Memory B cell (primary cell): ENCODE measurements around the gene VPS33A.
"Not testable (repeated sequence)": the region's sequence is repeated elsewhere in the genome, so short reads cannot be mapped to it uniquely, and the experiment has no call there.

Experiments used
- ATAC-seq: fragments of 150-1000 bp; cut with Tn5 transposase; 2 replicates; pipeline ENCODE4 v1.10.0; 2021; ENCODE audit warnings: low read depth, mild to moderate bottlenecking, moderate library complexity
- DNase-seq, 2 donors: peaks; one replicate each; pipeline ENCODE4 v3.0.0; 2022; ENCODE audit warnings: low spot score in 2 of 2
- H3K27ac Mint-ChIP-seq: one replicate; pipeline ENCODE4 v1.8.0; 2022; ENCODE audit warnings: mild to moderate bottlenecking, moderate library complexity, mixed read lengths
- H3K27me3 Mint-ChIP-seq: one replicate; pipeline ENCODE4 v1.8.0; 2022; ENCODE audit warnings: mixed read lengths
- H3K36me3 Mint-ChIP-seq: one replicate; pipeline ENCODE4 v1.8.0; 2022; ENCODE audit warnings: mild to moderate bottlenecking, mixed read lengths
- H3K4me1 Mint-ChIP-seq: one replicate; pipeline ENCODE4 v1.8.0; 2022; ENCODE audit warnings: mixed read lengths
- H3K4me3 Mint-ChIP-seq: one replicate; pipeline ENCODE4 v1.8.0; 2022; ENCODE audit warnings: mild to moderate bottlenecking, moderate library complexity, mixed read lengths
- H3K9me3 Mint-ChIP-seq: one replicate; pipeline ENCODE4 v1.8.0; 2022; ENCODE audit warnings: mixed read lengths

The VPS33A gene

GRCh38 chr12:122205053-122205925 lies 61.0 kb downstream of the VPS33A start:
- DNase-seq, result no peak
- ATAC-seq, result no peak
- Mint-ChIP-seq H3K4me3 (peak overlapping the region; percentile 52), H3K36me3 (peaks cover 15% of the 10 kb centered on the region), H3K4me1 (peaks cover 7% of the 10 kb centered on the region), H3K27me3 (peaks cover 6% of the 10 kb centered on the region), H3K9me3 (no peaks in the 10 kb centered on the region), H3K27ac (no peak overlapping the region)

GRCh38 chr12:122204167-122205052 lies 61.9 kb downstream of the VPS33A start:
- peak; percentile 41 for ATAC-seq

GRCh38 chr12:122203301-122204166 lies 62.8 kb downstream of the VPS33A start, which contains the start of gene B3GNT4:
B3GNT4 (plus strand) TSS chr12:122203709; CDS start chr12:122204619, 910 bp downstream.
- Mint-ChIP-seq H3K9me3 (no peaks in the 10 kb centered on the region), H3K36me3 (peaks cover 11% of the 10 kb centered on the region), H3K27me3 (peaks cover 14% of the 10 kb centered on the region), H3K4me1 (peaks cover 7% of the 10 kb centered on the region), H3K4me3 (peak within 1 kb of the TSS; percentile 79), H3K27ac (no peak within 1 kb of the TSS)
- peak; percentile 52 for ATAC-seq
- peak; percentile 38 to 55 for DNase-seq

More at GRCh38 chr12:122204167-122205052, 61.9 kb downstream of the VPS33A start:
- peaks cover 7% of the 10 kb centered on the region for H3K4me1 Mint-ChIP-seq
- no peak overlapping the region for H3K27ac Mint-ChIP-seq
- H3K27me3 Mint-ChIP-seq, result peaks cover 14% of the 10 kb centered on the region
- peak overlapping the region; percentile 57 for H3K4me3 Mint-ChIP-seq
- DNase-seq, result no peak
- no peaks in the 10 kb centered on the region for H3K9me3 Mint-ChIP-seq
- peaks cover 13% of the 10 kb centered on the region for H3K36me3 Mint-ChIP-seq

GRCh38 chr12:122202811-122203210 lies 63.5 kb downstream of the VPS33A start:
- ATAC-seq, H3K9me3 Mint-ChIP-seq, DNase-seq, H3K36me3 Mint-ChIP-seq, H3K4me1 Mint-ChIP-seq, H3K27ac Mint-ChIP-seq: not testable (repeated sequence)
- Mint-ChIP-seq H3K4me3 (peak overlapping the region; percentile 79), H3K27me3 (peaks cover 16% of the 10 kb centered on the region)

- Mint-ChIP-seq H3K27ac (no peak overlapping the region), H3K9me3 (no peaks in the 10 kb centered on the region)
Measured at GRCh38 chr12:122202017-122202416, 64.3 kb downstream of the VPS33A start.

GRCh38 chr12:122201381-122201780 lies 64.9 kb downstream of the VPS33A start:
- ATAC-seq (no peak), DNase-seq (no peak)
- Mint-ChIP-seq H3K27me3 (peaks cover 20% of the 10 kb centered on the region), H3K27ac (no peak overlapping the region), H3K4me3 (no peak overlapping the region), H3K9me3 (no peaks in the 10 kb centered on the region), H3K36me3 (no peaks in the 10 kb centered on the region), H3K4me1 (peaks cover 7% of the 10 kb centered on the region)

More at GRCh38 chr12:122202017-122202416, 64.3 kb downstream of the VPS33A start:
- Mint-ChIP-seq H3K4me1 (peaks cover 7% of the 10 kb centered on the region), H3K27me3 (peaks cover 18% of the 10 kb centered on the region), H3K4me3 (no peak overlapping the region), H3K36me3 (no peaks in the 10 kb centered on the region)
- no peak for ATAC-seq
- no peak for DNase-seq

GRCh38 chr12:122200541-122201175 lies 65.6 kb downstream of the VPS33A start:
- Mint-ChIP-seq H3K4me3 (no peak overlapping the region), H3K27ac (no peak overlapping the region), H3K36me3 (peaks cover 1% of the 10 kb centered on the region), H3K27me3 (peaks cover 20% of the 10 kb centered on the region), H3K4me1 (peaks cover 7% of the 10 kb centered on the region), H3K9me3 (peaks cover 1% of the 10 kb centered on the region)
- DNase-seq, result no peak
- ATAC-seq, result no peak

GRCh38 chr12:122199484-122200355 lies 66.6 kb downstream of the VPS33A start:
- Mint-ChIP-seq H3K4me3 (no peak overlapping the region), H3K27me3 (peaks cover 17% of the 10 kb centered on the region), H3K36me3 (peaks cover 3% of the 10 kb centered on the region), H3K27ac (no peak overlapping the region), H3K4me1 (peaks cover 3% of the 10 kb centered on the region), H3K9me3 (peaks cover 6% of the 10 kb centered on the region)
- ATAC-seq, result no peak
- DNase-seq, result no peak

- Mint-ChIP-seq H3K9me3 (peaks cover 6% of the 10 kb centered on the region), H3K27ac (no peak overlapping the region), H3K4me1 (no peaks in the 10 kb centered on the region), H3K27me3 (peaks cover 18% of the 10 kb centered on the region), H3K36me3 (peaks cover 3% of the 10 kb centered on the region), H3K4me3 (no peak overlapping the region)
- ATAC-seq (no peak), DNase-seq (no peak)
Measured at GRCh38 chr12:122197612-122197966, 68.7 kb downstream of the VPS33A start.

- Mint-ChIP-seq H3K4me1 (no peaks in the 10 kb centered on the region), H3K9me3 (peaks cover 6% of the 10 kb centered on the region), H3K27ac (no peak overlapping the region), H3K4me3 (no peak overlapping the region), H3K27me3 (peaks cover 19% of the 10 kb centered on the region), H3K36me3 (peaks cover 3% of the 10 kb centered on the region)
- no peak for ATAC-seq
- DNase-seq, result no peak
Measured at GRCh38 chr12:122195405-122195804, 70.9 kb downstream of the VPS33A start.

GRCh38 chr12:122194804-122195203 lies 71.5 kb downstream of the VPS33A start:
- ATAC-seq (no peak), DNase-seq (no peak)
- peaks cover 3% of the 10 kb centered on the region for H3K36me3 Mint-ChIP-seq
- no peak overlapping the region for H3K27ac Mint-ChIP-seq
- H3K27me3 Mint-ChIP-seq, result peaks cover 15% of the 10 kb centered on the region
- H3K4me3 Mint-ChIP-seq, result no peak overlapping the region
- peaks cover 6% of the 10 kb centered on the region for H3K9me3 Mint-ChIP-seq
- H3K4me1 Mint-ChIP-seq, result no peaks in the 10 kb centered on the region

- Mint-ChIP-seq H3K4me1 (no peaks in the 10 kb centered on the region), H3K9me3 (peaks cover 6% of the 10 kb centered on the region), H3K4me3 (no peak overlapping the region), H3K27ac (no peak overlapping the region), H3K27me3 (peaks cover 10% of the 10 kb centered on the region), H3K36me3 (peaks cover 3% of the 10 kb centered on the region)
- ATAC-seq, result no peak
- no peak for DNase-seq
Measured at GRCh38 chr12:122192441-122192840, 73.9 kb downstream of the VPS33A start.
